Transverse colon (tissue), 4 donors: ENCODE results near the gene SUV39H1. TPM values are rescaled to one million over a fixed set of nuclear protein-coding genes. Genes with fewer than 3 reads are reported as not detected.

ENCODE experiments used
- DNase-seq: peaks from one replicate; pipeline ENCODE4 v3.0.0-alpha.2; 2019
- H3K27ac ChIP-seq, 4 donors: fragments of 200-600 bp; sonication (generic); 2 replicates each; pipeline ENCODE4 v1.5.1; 2016 to 2018; ENCODE audit warnings: inconsistent platforms in 4 of 4
- H3K27me3 ChIP-seq: fragments of 200-600 bp; sonication (generic); 2 replicates; pipeline ENCODE4 v1.5.1; 2017; ENCODE audit warnings: inconsistent platforms
- H3K36me3 ChIP-seq, 4 donors: fragments of 200-600 bp; sonication (generic); 2 replicates each; pipeline ENCODE4 v1.5.1; 2017 to 2019; ENCODE audit warnings: inconsistent platforms in 4 of 4
- H3K4me1 ChIP-seq, 4 donors: fragments of 200-600 bp; sonication (generic); 2 replicates each; pipeline ENCODE4 v1.5.1; 2017 to 2020; ENCODE audit warnings: inconsistent platforms in 4 of 4
- H3K4me3 ChIP-seq, 4 donors: fragments of 200-600 bp; sonication (generic); 1 replicate in 1 of 4; 2 replicates in 3 of 4; pipeline versions ENCODE4 v1.5.1 to v1.6.1; 2017 to 2019; ENCODE audit warnings: inconsistent platforms in 4 of 4
- H3K9me3 ChIP-seq, 2 donors: fragments of 200-600 bp; sonication (generic); 2 replicates each; pipeline ENCODE4 v1.5.1; 2017 to 2019; ENCODE audit warnings: inconsistent platforms in 2 of 2
- EP300 ChIP-seq: sonication (generic); formaldehyde crosslinking; IDR thresholded peaks from one replicate; pipeline ENCODE4 v1.6.1; 2017; ENCODE audit warnings: antibody characterized with exemption, low read depth
- POLR2A ChIP-seq: fragments of 450-650 bp; IDR thresholded peaks from one replicate; pipeline ENCODE4 v1.6.1; 2016; ENCODE audit warnings: antibody characterized with exemption, mild to moderate bottlenecking, moderate library complexity
- POLR2AphosphoS5 ChIP-seq, 3 donors: sonication (generic); formaldehyde crosslinking; IDR thresholded peaks; one replicate each; pipeline ENCODE4 v1.6.1; 2016; ENCODE audit warnings: antibody characterized with exemption in 3 of 3
- WGBS, 2 donors: methylation state at CpG; one replicate each; pipeline ENCODE4 v1.1.5; 2018; ENCODE audit warnings: low coverage in 1 of 2; 5-methylcytosine and 5-hydroxymethylcytosine counted together
- in situ Hi-C, 4 donors: fragments of 200-750 bp; cut with MboI; loops; one replicate each; pipeline versions ENCODE4 v1.15.0 to v1.15.1; 2017; ENCODE audit warnings: low sequenced_read_pairs in 3 of 4, low pct_ligation_motif_present in 1 of 4, low pct_unique_long_range_greater_than_20kb in 1 of 4
- intact Hi-C: fragments of 100-400 bp; cut with DNase I; formaldehyde crosslinking; loops from one replicate; pipeline ENCODE4 v1.15.1; 2023; ENCODE audit warnings: low total_unique reads
- total RNA-seq, 4 donors: library from RNA; depleted of rRNA; stranded (reverse); fragments of >200 nt; gene quantifications; one replicate each; pipeline ENCODE4 v1.1.0, GENCODE V29; 2016
- TF ChIP-seq, protein P1 (sequence below), 5 experiments: fragments of 200-600 bp in 3 of 5; fragments of 450-650 bp in 2 of 5; sonication (generic) in 3 of 5; IDR thresholded peaks; 1 replicate in 2 of 5; 2 replicates in 3 of 5; pipeline ENCODE4 v1.5.1; 2016 to 2017; ENCODE audit warnings: antibody characterized with exemption in 5 of 5, inconsistent platforms in 3 of 5, mild to moderate bottlenecking in 2 of 5, moderate library complexity in 1 of 5

Gene SUV39H1
- total RNA-seq, 4 donors from 2014 or later, result 1.00 to 5.3 (median 4.4) TPM

DNA sequence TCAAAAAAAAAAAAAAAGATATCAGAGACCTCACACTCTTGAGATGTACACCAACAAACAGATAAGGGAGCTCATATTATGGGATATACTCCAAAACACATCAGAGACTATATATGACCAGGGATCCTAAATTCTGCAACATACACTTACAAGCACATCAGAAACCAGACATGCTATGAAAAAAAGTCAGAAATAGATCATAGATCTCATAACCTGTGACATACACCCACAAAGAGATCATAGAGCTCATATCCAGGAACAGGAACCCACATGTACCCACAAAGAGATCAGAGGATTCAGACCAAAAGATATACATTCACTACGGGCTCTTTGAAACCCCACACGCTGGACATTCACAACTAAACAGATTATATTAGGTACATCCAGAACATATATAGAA is 30.1 kb downstream of the SUV39H1 start:
- in situ Hi-C loops (no loop called here), intact Hi-C loops (no loop called here)
- H3K4me1 ChIP-seq, result no peaks in the 10 kb centered on the region
- no peaks in the 10 kb centered on the region for H3K27me3 ChIP-seq
- no peak overlapping the region for H3K4me3 ChIP-seq
- no peak for DNase-seq
- H3K27ac ChIP-seq, result no peak overlapping the region
- H3K9me3 ChIP-seq, result no peaks in the 10 kb centered on the region
- TF ChIP-seq POLR2AphosphoS5 (IDR thresholded peaks at IDR 0.05) (no peak), EP300 (no peak), POLR2A (no peak)
- TF ChIP-seq, protein P1, sequence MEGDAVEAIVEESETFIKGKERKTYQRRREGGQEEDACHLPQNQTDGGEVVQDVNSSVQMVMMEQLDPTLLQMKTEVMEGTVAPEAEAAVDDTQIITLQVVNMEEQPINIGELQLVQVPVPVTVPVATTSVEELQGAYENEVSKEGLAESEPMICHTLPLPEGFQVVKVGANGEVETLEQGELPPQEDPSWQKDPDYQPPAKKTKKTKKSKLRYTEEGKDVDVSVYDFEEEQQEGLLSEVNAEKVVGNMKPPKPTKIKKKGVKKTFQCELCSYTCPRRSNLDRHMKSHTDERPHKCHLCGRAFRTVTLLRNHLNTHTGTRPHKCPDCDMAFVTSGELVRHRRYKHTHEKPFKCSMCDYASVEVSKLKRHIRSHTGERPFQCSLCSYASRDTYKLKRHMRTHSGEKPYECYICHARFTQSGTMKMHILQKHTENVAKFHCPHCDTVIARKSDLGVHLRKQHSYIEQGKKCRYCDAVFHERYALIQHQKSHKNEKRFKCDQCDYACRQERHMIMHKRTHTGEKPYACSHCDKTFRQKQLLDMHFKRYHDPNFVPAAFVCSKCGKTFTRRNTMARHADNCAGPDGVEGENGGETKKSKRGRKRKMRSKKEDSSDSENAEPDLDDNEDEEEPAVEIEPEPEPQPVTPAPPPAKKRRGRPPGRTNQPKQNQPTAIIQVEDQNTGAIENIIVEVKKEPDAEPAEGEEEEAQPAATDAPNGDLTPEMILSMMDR (IDR thresholded peaks at IDR 0.05), result no peak
- WGBS, 2 donors, result 80% methylated on average over 2 of the region's 2 CpGs; no CpG with 5 or more reads in 1 of the 2 donors
- H3K36me3 ChIP-seq, result no peaks in the 10 kb centered on the region

DNA sequence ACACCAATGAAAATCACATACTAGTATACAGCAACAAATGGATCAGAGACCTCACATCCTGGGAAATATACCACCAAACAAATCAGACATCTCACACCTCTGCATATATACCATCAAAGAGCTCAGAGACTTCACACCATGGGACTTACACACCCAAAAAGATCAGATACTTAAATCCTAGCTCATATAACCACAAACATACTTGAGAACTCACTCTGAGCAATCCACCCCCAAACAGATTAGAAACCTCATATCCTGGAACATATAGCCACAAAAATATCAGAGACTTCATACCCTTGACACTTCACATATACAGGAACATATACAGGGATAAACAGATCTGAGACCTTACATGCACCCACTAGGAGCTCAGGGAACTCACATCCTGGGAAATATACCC is 32.1 kb downstream of the SUV39H1 start:
- H3K4me3 ChIP-seq, result no peak overlapping the region
- DNase-seq, result no peak
- H3K27me3 ChIP-seq, result no peaks in the 10 kb centered on the region
- no peak overlapping the region for H3K27ac ChIP-seq
- intact Hi-C loops (no loop called here), in situ Hi-C loops (no loop called here)
- no peaks in the 10 kb centered on the region for H3K4me1 ChIP-seq
- no peaks in the 10 kb centered on the region for H3K36me3 ChIP-seq
- TF ChIP-seq POLR2A (no peak), POLR2AphosphoS5 (IDR thresholded peaks at IDR 0.05) (no peak)
- TF ChIP-seq, protein P1 (IDR thresholded peaks at IDR 0.05), result no peak
- no peaks in the 10 kb centered on the region for H3K9me3 ChIP-seq

DNA sequence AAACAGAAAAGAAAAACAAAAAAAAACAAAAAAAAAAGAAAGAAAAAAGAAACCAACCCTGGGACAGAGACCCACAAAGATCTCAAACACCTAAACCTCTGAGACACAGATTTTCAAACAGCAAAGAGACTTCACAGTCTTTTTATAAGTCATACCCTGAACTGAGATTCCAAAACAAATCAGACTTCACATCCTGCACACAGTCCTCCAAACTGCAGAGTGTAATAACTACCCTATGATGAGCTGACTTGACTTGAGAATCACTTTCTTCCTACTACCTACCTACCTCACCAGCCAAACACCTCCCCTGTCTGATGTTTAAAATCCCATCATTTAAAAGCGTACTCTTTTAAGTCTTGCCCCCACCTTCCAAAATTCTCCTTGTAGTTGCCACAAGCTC is 39.8 kb downstream of the SUV39H1 start:
- no peak overlapping the region for H3K4me3 ChIP-seq
- no peak for TF ChIP-seq POLR2AphosphoS5 (IDR thresholded peaks at IDR 0.05)
- no peak for TF ChIP-seq EP300
- TF ChIP-seq POLR2A, result no peak
- TF ChIP-seq, protein P1 (IDR thresholded peaks at IDR 0.05), result no peak
- in situ Hi-C loops (no loop called here), intact Hi-C loops (no loop called here)
- H3K36me3 ChIP-seq, result no peaks in the 10 kb centered on the region
- no peaks in the 10 kb centered on the region for H3K27me3 ChIP-seq
- H3K27ac ChIP-seq, result peak overlapping the region in 1 of 4 donors; percentile 93
- no peak for DNase-seq
- 80 to 87% methylated on average over 1 of the region's 1 CpG for WGBS, 2 donors
- H3K4me1 ChIP-seq, result peaks cover 0 to 6% (median 0%) of the 10 kb centered on the region in 4 donors
- no peaks in the 10 kb centered on the region for H3K9me3 ChIP-seq

DNA sequence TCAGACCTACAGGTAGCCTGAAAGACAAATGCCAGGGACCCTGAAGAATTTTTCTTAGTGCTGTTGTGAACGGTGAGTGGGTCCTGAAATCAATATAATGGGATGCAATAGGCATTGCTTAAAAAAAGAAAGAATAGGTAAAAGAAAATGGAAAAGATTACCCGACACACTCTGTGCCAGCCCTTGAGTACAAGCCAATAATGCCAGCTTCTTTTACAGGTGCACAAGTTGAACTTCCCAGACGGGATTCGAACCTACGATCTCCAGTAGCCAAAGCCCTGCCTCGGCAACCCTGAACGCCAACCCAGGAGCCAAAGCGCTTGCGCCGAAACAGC is 40.3 kb downstream of the SUV39H1 start:
- H3K27me3 ChIP-seq, result no peaks in the 10 kb centered on the region
- H3K4me3 ChIP-seq, result peak overlapping the region in 1 of 4 donors; percentile 27
- TF ChIP-seq, protein P1 (IDR thresholded peaks at IDR 0.05), result no peak
- TF ChIP-seq POLR2AphosphoS5 (IDR thresholded peaks at IDR 0.05), result no peak
- TF ChIP-seq EP300, result no peak
- TF ChIP-seq POLR2A, result no peak
- 53% methylated on average over 10 of the region's 10 CpGs; no CpG with 5 or more reads in 1 of the 2 donors for WGBS, 2 donors
- in situ Hi-C loops (no loop called here), intact Hi-C loops (no loop called here)
- peaks cover 0 to 6% (median 0%) of the 10 kb centered on the region in 4 donors for H3K4me1 ChIP-seq
- no peaks in the 10 kb centered on the region for H3K9me3 ChIP-seq
- no peak for DNase-seq
- no peaks in the 10 kb centered on the region for H3K36me3 ChIP-seq
- peak overlapping the region; percentile 81 to 94 (median 92) for H3K27ac ChIP-seq
